RCC 7860 (cell line): Measurements from ENCODE around the gene GADD45G.
A peak's percentile ranks its signal among the peaks of the same experiment; 100 is the strongest.

Experiments
- DNase-seq: peaks from one replicate; pipeline ENCODE4 v3.0.0-alpha.2; 2015; ENCODE audit warnings: low spot score
- FAIRE-seq: peaks from 2 replicates; lab custom pipeline; 2012; peaks lifted over from hg19 to GRCh38; lab: Jason Lieb, UNC

GADD45G gene

DNA sequence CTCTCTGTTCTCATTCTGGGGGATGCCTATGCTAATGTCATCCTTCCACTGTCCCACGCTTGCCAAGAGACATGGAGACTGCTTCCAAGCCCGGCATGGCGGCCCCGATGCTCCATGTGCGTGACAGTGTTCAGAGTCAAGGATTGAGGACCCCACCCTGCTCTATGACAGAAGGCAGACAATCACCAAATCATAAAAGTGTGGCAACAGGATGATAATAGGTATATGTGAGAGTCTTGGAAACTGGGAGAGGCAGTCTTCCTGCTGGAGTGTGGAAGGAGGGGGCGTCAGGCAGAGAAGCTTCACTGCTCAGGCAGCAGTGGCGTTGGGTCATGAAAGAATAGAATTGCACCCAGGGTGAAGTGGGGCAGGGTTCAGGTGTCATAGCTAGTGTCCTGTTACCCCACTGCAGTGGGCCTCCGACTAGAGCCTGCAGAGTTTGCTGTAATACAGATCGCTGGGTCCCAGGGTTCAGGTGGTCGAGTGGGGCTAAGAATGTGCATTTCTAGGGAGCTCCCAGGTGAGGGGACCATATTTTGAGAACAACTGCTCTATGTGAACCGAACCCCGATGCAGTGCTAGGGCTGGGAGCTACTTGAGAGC, 12.5 kb upstream of the GADD45G start:
- DNase-seq (no peak), FAIRE-seq (no peak)

- no peak for DNase-seq
- FAIRE-seq, result no peak
These were observed 11.7 kb upstream of the GADD45G start for GRCh38 chr9:89592963-89593726.

DNA sequence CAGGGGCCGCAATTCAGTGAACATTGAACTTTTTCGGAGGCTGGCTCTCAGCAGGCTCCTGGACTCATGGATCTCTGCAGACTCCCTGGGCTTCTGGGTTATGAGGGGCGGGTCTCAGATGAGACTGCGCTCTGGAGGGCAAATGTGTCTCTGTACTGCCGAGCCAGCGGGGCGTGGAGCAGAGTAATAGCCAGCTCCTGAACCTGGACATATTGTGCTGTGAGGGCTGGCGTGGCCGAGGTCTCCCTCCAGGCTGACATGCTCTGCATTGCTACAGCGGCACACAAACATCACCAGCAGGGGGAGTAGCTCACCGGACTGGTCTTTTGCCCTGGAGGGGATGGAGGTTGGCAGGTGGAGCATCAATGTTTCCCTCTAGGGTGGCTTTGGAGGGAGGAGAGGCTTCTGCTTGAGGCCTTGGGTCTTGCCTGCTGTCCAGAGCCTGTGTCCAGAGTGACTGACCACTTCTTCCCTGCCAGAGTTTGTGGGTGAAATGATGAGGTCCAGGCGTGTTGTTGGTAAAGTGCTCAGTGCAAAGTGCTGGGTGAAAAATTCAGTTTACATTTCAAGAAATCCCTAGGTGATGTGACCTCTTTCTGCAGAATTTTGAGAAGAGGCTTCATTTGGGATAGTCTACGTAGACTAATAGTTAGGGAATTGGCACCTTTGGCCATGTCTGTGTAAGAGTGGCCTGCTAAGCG, 10.9 kb upstream of the GADD45G start:
- FAIRE-seq (no peak), DNase-seq (peak; percentile 27)

DNA sequence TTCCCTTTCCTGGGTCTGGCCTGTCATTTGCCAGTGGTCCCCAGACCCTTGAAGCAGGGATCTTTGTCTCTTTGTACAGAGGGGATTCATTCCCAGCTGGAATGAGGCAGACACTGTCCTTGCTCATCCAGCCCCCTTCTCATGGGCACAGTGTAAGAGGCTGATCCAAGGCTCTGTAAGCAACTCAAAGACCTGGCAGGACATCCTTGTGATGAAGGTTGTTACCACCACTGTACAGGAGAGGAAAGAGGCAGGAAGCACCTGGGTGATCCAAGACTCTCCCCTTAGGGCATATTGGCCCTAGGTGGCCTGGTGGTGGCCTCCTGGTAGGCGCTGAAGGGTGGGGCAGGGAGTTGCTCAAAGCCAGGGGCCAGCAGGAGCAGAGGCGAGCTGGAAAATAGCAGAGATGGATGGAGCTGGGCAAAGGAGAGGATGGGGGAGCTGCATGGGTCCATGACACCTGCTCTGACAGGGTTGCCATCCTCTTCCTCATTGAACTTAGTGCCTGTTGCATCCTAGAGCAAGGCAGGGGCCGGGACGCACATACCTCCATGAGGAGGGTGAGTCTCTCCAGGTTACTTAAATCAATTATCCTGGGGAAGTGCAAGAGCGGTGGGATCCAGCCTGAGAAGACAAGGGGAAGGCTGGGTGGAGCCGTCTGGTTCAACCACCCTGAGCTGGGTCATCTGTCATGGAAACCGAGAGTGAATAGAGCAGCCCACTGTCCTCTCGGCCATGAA, 9.8 kb upstream of the GADD45G start:
- FAIRE-seq (no peak), DNase-seq (no peak)

GRCh38 chr9:89595646-89596045, 9.2 kb upstream of the GADD45G start:
- no peak for FAIRE-seq

DNA sequence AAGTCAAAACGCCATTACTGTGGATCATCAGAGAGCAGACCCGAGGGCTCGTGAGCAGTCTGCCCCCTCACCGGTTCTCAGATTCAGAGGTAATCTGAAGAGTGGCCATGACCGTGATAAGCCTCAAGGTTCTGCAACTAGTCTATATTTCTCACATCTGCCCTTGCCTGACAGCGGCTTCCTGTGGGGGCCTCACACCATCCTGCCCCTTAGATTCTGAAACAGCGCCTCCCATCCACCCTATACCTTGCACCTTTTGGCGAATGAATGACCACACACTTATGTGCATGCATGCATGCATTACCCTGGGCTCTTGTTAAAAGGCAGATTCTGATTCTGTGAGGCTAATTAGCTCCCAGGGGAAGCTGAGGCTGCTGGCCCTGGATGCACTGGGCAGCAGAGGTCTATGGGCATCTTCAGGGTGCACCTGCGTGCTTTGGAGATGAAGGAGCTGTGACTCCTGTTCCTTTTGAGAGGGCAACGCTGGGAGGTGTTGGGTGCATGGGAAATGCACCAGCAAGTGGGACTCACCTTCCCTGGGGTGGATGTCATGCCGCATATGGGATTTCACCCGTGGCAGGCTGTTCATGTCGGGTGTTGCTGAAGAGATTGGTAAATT, 7.8 kb upstream of the GADD45G start:
- FAIRE-seq (no peak), DNase-seq (no peak)

More at GRCh38 chr9:89595646-89596045, 9.2 kb upstream of the GADD45G start:
- no peak for DNase-seq

GRCh38 chr9:89597711-89598362, 7.0 kb upstream of the GADD45G start:
- DNase-seq (peak; percentile 25), FAIRE-seq (no peak)

DNA sequence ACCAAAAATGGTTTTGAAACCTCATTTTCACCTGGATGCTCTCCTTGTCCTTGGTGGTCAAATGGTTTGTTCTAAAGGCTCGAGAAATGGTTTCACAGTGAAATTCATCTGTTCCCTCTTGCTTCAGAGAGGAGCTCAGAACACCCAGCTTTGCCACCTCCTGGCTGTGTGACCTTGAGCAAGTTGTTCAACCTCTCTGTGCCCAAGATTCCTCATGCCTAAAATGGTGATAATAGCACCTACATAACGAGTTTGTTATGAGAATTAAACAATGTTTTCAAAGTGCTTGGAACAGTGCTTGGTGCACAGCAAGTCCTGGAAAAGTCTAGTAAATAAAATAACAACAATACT, 6.5 kb upstream of the GADD45G start:
- no peak for FAIRE-seq
- DNase-seq, result no peak

DNA sequence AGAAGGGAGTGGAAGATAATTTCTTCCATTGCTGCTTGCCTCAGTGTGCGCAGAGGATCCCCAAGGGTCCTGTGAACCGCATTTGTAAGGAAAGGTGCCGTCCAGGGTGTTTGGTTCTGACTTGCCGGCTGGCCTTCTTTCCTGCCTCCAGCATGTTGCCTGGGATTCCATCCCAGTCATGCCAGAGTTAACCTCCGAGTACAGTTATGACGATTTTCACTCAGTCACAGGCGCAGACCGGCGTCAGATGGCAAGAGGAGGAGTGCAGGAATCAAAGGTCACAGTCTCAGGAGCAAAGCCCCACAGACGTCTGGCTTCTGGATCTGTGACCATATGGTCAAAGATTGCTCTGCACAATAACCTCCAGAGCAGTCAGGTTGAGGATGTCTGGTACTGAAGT, 5.9 kb upstream of the GADD45G start:
- no peak for FAIRE-seq
- DNase-seq, result no peak

GRCh38 chr9:89600831-89601230, 4.0 kb upstream of the GADD45G start:
- DNase-seq (no peak), FAIRE-seq (no peak)

DNA sequence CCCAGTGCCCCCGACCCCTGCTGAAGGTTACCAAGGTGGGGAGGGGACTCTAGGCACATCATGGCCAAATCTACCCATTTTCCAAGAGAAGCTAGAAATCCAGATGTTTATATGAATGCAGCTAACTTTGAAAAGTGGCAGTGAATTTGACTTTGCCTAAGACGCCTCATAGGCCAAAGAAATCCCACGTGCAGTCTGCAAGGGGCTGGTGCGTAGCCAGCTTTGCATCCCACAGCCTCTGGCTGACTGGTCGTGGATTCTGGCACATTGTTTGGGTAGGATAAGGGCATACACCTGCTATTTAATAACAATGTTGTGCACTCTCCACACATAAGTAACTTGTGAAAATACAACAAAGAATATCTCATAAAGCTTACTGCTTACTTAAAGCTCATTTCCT, 3.5 kb upstream of the GADD45G start:
- no peak for FAIRE-seq
- no peak for DNase-seq

GRCh38 chr9:89601856-89602562, 2.8 kb upstream of the GADD45G start:
- no peak for DNase-seq

DNA sequence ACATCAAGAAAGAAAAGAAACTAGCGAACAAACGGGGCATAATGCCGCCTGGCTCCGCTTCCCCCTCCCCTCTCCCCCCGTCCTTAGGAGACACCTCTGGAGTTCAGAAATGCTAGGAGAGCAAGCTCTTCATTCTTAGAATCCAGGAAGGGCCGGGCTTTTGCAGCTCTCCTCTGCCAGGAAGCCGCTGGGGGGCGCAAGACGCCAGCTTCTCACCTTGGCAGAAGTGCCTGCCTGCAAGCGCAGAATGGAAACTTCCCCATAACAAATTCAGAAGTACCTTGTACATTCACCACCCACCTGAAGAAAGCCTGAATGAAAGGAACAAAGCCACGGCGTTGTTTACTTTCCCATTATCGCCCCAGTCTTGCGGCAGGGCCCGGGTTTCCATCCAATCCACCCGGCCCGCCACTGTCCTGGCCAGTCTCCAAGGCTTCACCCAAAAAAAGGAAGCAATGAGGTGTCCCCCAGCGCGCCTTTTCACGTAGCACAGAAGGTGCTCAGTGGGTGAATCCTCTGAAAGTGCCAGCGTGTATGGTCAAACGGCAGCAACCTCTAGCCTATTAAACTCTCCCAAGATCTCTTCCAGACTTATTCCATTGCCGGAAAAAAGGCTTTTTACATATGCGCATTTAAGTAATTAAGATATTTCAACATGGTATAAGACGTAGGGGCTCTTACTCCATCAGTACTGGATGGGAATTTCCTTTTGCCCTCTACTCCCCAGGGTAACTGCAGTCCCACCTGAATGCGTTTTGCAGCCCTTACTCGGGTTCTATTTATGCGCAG, 1.6 kb upstream of the GADD45G start:
- FAIRE-seq (no peak), DNase-seq (peak; percentile 49)

More at GRCh38 chr9:89601856-89602562, 2.8 kb upstream of the GADD45G start:
- FAIRE-seq, result no peak

GRCh38 chr9:89603767-89604665, 796 bp upstream of the GADD45G start:
- DNase-seq, result no peak

GRCh38 chr9:89605465-89606048, 745 bp downstream of the GADD45G start:
- FAIRE-seq (no peak), DNase-seq (no peak)

More at GRCh38 chr9:89603767-89604665, 796 bp upstream of the GADD45G start:
- FAIRE-seq, result no peak

DNA sequence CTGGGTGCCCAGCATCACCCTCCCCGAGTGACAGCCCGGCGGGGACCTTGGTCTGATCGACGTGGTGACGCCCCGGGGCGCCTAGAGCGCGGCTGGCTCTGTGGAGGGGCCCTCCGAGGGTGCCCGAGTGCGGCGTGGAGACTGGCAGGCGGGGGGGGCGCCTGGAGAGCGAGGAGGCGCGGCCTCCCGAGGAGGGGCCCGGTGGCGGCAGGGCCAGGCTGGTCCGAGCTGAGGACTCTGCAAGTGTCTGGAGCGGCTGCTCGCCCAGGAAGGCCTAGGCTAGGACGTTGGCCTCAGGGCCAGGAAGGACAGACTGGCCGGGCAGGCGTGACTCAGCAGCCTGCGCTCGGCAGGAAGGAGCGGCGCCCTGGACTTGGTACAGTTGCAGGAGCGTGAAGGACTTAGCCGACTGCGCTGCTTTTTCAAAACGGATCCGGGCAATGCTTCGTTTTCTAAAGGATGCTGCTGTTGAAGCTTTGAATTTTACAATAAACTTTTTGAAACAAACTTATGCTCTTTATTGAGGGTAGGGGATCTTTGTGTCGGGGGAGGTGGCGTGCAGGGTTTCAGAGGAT, 1.3 kb downstream of the GADD45G start:
- DNase-seq, result peak; percentile 54
- FAIRE-seq, result no peak

DNA sequence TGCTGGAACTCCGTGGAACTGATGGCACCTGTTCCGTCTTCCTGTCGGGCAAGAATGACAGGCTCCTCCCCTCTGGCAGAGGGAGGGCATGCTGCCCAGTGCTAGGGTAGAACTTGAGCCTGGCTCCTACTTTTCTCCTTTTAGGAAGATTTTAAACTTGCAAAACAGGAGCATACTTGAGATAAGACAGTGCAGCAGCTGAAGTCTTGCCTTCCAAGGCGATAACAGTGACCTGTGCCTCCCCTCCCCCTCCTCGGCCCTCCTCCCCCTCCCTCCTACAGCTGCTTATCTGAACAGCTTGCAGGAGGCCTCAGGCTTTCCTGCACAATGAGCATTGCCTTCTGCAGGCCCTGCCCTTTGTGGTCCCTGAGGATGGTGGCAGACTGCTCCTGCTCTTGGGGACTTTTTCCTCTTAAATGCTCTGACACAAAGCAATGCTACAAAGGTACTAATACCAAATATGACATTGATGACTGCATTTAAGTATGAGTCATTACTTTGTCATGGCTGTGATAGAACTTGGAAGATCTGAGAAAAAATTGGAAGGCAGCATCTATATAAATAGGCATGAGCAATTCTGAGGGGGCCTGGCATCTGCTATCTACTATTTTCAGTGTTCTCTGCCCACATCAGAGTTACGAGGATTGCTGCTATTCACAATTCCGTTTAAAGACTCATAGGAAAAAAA, 2.0 kb downstream of the GADD45G start:
- FAIRE-seq (no peak), DNase-seq (peak; percentile 60)
